ENCODE data around the gene DTNBP1.

- TF ChIP-seq POLR2A (IDR thresholded peaks at IDR 0.05) = no peak
- TF ChIP-seq, protein P1, sequence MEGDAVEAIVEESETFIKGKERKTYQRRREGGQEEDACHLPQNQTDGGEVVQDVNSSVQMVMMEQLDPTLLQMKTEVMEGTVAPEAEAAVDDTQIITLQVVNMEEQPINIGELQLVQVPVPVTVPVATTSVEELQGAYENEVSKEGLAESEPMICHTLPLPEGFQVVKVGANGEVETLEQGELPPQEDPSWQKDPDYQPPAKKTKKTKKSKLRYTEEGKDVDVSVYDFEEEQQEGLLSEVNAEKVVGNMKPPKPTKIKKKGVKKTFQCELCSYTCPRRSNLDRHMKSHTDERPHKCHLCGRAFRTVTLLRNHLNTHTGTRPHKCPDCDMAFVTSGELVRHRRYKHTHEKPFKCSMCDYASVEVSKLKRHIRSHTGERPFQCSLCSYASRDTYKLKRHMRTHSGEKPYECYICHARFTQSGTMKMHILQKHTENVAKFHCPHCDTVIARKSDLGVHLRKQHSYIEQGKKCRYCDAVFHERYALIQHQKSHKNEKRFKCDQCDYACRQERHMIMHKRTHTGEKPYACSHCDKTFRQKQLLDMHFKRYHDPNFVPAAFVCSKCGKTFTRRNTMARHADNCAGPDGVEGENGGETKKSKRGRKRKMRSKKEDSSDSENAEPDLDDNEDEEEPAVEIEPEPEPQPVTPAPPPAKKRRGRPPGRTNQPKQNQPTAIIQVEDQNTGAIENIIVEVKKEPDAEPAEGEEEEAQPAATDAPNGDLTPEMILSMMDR (IDR thresholded peaks at IDR 0.05) = no peak
- no peak for TF ChIP-seq POLR2AphosphoS5 (IDR thresholded peaks at IDR 0.05)
- no peak for TF ChIP-seq EP300 (IDR thresholded peaks at IDR 0.05)
Measured at GRCh38 chr6:15527838-15528617, 134.8 kb downstream of the DTNBP1 start.
